LoVo (cell line): Measurements from ENCODE around the gene PCNX3.
A peak's percentile ranks its signal among the peaks of the same experiment; 100 is the strongest.

Experiments
- DNase-seq: peaks from one replicate; pipeline ENCODE4 v3.0.0-alpha.2; 2016; ENCODE audit warnings: low spot score

PCNX3 gene

GRCh38 chr11:65615229-65615949, at the start of gene PCNX3:
TSS of gene PCNX3 (plus strand) at chr11:65615776. CDS start at chr11:65616312, 536 bp downstream.
- DNase-seq = peak; percentile 100

- DNase-seq = no peak
These were observed 46.2 kb upstream of the PCNX3 start for GRCh38 chr11:65569164-65569972.

- peak; percentile 95 for DNase-seq
These were observed 45.3 kb upstream of the PCNX3 start, which contains the start of gene ZNRD2 for GRCh38 chr11:65569973-65570918. TSS of gene ZNRD2 (plus strand) at chr11:65570477. CDS start at chr11:65570492, 15 bp downstream.

GRCh38 chr11:65571420-65571819, 44.2 kb upstream of the PCNX3 start:
- no peak for DNase-seq

- DNase-seq = no peak
These were observed 43.6 kb upstream of the PCNX3 start for GRCh38 chr11:65571940-65572339.

GRCh38 chr11:65572356-65573051, 43.1 kb upstream of the PCNX3 start, which contains the start of gene FAM89B:
TSS of gene FAM89B (plus strand) at chr11:65572538. CDS start at chr11:65572670, 132 bp downstream.
- DNase-seq = peak; percentile 79

- no peak for DNase-seq
These were observed 42.0 kb upstream of the PCNX3 start for GRCh38 chr11:65573391-65574079.

- DNase-seq = peak; percentile 85
These were observed 41.3 kb upstream of the PCNX3 start for GRCh38 chr11:65574109-65574810.

- peak; percentile 39 for DNase-seq
These were observed 40.6 kb upstream of the PCNX3 start for GRCh38 chr11:65574811-65575567.

- DNase-seq = peak; percentile 53
These were observed 39.9 kb upstream of the PCNX3 start, which contains the start of gene EHBP1L1 for GRCh38 chr11:65575568-65576231. TSS of gene EHBP1L1 (plus strand) at chr11:65576053. CDS start at chr11:65576303, 250 bp downstream.

- DNase-seq = no peak
These were observed 39.2 kb upstream of the PCNX3 start for GRCh38 chr11:65576232-65576866.

GRCh38 chr11:65576867-65577755, 38.5 kb upstream of the PCNX3 start:
- DNase-seq = peak; percentile 79

GRCh38 chr11:65577756-65578109, 37.8 kb upstream of the PCNX3 start:
- DNase-seq = no peak

- no peak for DNase-seq
These were observed 37.4 kb upstream of the PCNX3 start for GRCh38 chr11:65578134-65578533.

- DNase-seq = no peak
These were observed 36.9 kb upstream of the PCNX3 start for GRCh38 chr11:65578667-65579066.

GRCh38 chr11:65579291-65579690, 36.3 kb upstream of the PCNX3 start:
- no peak for DNase-seq

GRCh38 chr11:65580031-65580692, 35.4 kb upstream of the PCNX3 start:
- DNase-seq = no peak
